GM21423 (cell line): Measurements from ENCODE around the gene PIK3IP1.
"Not testable (repeated sequence)": the region's sequence is repeated elsewhere in the genome, so short reads cannot be mapped to it uniquely, and the experiment has no call there.

ENCODE experiments used
- ATAC-seq: cut with Tn5 transposase; IDR thresholded peaks from one replicate; pipeline ENCODE4 v1.9.1; 2021; ENCODE audit warnings: mild to moderate bottlenecking, moderate library complexity; ENCODE audit not compliant: unreplicated experiment

PIK3IP1 gene, protein sequence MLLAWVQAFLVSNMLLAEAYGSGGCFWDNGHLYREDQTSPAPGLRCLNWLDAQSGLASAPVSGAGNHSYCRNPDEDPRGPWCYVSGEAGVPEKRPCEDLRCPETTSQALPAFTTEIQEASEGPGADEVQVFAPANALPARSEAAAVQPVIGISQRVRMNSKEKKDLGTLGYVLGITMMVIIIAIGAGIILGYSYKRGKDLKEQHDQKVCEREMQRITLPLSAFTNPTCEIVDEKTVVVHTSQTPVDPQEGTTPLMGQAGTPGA

DNA sequence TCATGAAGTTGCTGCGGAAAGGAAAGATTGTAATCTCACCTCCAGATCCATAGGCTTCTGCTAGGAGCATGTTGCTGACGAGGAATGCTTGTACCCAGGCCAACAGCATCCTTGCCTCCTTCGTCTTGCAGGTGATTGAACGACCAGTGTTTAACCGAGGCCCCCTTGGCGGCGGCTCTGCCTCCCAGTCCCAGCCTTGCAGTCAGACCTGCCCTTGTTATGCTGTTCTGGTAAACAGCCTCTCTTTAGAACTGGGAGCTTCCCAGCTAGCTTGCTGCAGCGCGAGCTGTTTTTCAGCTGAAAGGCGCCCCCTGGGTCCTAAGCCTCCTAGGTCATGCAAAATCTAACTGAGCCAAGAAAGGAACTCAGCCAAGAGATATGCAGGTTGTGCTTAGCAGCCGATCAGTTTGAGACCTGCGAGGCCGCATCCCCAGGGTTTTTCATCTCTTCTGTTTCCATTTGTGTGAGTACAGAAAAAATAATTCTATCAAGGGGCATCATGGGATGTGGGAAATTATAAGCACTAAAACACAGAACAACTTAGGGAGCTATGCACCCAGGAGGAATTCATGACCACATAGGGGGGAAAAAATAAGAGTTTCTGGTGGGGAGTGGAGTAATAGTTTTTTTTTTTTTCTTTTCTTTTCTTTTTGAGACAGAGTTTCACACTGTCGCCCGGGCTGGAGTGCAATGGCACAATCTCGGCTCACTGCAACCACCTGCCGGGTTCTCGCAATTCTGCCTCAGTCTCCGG, at the start of gene PIK3IP1:
PIK3IP1 (minus strand) TSS at position 253 of the 754 bp plus-strand sequence; CDS start at position 109, 144 bp downstream.
- no peak for ATAC-seq

DNA sequence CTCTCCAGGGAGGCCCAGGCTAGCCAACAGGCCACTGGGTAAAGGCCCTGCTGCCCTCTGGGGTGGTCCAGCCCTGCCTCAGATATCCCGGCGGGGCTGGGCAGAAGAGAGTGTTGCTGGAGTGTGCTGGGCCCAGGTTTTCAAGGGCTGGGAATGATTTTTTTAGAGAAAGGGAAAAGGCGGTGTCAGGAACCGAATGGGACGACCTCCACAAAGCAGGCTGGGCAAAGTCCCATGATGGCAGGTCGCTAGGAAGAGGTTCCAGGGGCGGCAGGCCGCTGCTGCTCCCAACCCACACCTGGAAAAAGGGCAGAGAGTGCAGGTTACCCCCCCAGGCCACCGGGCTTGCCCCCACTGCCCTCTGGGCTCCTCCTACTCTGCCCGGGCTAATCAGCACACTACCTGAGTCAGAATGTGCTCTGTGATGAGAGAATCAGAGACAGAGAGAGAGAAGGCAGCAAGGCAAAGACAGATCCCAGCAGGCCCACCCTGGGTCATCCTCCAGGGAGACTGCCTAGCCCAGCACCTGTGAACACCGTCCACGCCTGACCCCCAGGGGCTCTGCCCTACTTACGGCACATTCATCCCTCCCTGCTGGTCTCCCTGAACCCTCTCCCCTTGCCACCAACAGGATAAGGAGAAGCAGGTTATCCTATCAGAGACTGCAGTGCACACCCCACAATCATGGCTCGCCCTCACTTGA, 49.2 kb upstream of the PIK3IP1 start:
- ATAC-seq = no peak

DNA sequence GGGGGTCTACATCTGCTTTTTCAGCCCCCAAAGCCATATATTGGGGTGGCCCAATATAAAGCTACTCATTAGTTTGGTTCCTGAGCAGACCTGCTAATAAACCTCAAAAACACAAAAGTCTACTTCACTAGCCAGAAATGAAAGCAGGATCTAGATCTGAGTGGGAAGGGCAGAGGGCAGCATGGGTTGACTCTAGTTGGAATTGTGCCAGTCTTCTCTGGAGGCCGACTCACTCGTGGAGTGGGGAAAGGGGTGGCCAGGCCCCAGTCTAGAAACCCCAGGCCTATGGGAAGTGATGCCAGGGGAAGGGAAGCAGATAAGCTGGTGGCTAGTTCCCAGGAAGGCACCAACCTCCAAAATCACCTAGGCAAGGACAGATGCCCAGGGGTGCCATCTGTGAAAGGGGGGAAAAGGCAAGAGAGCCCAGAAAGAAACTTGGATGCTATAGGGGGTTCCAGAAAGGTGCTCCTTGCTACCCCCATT, 48.5 kb upstream of the PIK3IP1 start:
- ATAC-seq = no peak

DNA sequence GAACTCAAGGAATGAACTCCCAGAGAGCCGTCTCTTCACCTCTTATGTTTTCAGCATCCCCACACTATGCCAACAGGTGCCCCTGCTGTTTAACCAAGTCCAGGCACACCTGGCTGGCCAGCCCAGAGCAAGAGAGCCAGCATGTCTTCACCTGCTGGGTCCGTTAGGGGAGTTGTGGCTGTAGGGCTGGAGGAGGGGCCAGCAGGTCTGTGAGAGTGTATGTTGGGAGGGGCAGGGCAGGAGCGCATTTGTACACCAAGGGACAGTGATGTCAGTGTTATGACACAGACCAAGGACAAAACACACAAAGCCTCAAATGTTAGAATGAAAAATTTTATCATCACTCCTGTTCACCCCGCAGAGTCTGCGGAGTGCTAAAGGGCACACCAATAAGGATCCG, 48.1 kb upstream of the PIK3IP1 start:
- ATAC-seq = no peak

DNA sequence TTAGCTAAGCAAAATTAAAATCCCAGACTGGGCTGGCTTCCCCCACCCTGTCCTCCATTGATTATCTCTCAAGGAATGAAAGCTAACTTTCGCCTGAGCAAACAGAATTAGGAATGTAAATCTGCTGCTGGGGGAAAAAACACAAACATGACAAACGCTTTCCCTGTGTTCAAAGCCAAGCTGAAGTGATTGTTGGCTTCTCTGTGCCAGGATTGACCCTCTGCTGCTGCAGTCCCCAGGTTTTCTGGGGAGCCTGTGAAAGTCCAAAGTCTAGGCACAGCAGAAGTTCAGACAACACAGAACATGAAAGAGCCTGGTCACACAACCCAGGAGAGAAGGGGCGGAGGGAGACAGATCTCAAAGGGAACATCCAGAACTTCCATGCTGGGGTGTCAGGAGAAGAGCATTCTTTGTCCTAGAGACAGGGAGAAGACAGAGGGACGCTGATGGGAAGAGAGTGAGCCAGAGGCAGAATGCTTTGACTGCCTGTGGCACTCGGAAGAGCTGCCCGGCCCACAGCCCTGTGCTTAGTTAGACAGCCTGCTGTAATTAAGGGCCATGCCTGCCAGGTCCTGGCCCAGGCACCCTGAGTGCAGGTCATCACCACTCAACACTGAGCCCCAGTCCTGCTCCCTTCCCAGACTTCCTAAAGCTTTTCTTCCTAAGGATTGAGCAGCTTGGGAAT, 47.0 kb upstream of the PIK3IP1 start:
- ATAC-seq = no peak

DNA sequence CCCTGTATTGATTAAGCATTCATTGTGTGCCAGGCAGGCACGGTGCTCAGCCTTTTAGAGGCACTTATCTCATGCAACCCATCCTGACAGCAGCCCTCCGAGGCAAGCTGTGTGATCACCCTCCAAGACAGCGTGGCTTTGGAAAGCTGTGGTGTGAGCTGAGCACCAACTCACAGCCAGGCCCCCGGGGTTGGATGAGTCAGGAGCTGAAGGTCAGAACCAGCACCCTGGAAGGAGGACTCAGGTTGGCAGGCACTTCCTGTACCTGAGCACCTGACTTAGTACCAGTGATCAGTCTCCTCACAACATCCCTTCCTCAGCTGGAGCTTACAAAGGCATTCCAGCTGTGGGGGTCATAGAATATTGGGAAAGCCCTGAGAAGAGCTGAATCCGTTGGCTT, 44.9 kb upstream of the PIK3IP1 start:
- ATAC-seq = no peak

DNA sequence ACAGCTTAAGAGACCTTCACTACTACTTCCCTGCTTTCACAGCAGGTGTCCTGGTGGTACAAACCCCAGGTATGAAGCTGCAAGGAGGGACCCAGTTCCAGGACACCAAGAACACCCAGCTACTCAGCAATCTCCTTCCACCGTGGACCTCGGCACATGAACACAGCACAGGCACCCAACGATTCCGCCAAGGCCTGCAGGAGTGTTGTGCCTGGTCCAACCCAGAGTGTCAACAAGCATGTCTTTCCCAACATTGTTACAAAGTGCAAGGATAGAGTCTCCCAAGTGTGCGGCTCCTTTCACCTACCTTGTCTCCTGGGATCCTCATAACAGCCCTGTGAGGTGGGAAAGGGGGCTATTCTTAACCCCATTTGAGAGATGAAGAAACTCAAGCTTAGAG, 42.0 kb upstream of the PIK3IP1 start:
- ATAC-seq = no peak

DNA sequence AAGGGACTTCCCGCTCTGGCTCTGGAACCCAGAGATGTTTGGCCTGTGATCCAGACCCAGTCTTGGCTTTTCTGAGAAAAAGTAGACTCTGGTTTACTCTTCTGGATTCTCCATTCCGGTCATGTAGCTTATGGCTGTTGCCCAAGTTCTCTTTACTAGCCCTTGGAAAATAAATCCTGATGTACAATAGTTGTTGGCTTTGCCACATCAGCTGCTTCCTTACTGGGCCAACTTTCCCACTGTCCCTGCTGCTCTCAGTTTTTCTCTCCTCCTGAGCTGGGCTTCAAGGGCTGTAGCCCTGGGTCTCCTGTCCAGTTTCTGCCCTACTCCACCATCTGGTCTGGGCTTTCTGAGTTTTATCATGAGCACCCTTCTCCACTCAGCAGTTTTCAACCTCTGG, 41.4 kb upstream of the PIK3IP1 start:
- no peak for ATAC-seq

DNA sequence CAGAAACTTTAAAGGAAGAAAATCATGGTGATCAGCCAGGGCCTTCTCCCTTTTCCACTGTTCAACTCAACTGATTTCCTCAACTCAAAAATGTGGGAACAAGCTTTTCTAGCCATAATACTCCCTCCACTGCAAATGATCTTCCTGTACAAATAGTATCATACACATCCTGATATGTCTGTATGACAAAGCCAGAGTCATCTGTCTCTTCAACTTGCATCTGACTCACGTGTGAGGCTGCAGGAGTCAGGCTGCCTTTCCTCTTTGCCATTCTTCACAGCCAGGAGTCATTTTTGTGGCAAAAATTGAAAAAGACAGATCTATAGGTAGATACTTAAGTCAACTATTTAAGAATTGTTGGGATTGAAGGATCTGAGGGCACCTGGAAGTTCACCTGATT, 40.6 kb upstream of the PIK3IP1 start:
- no peak for ATAC-seq

DNA sequence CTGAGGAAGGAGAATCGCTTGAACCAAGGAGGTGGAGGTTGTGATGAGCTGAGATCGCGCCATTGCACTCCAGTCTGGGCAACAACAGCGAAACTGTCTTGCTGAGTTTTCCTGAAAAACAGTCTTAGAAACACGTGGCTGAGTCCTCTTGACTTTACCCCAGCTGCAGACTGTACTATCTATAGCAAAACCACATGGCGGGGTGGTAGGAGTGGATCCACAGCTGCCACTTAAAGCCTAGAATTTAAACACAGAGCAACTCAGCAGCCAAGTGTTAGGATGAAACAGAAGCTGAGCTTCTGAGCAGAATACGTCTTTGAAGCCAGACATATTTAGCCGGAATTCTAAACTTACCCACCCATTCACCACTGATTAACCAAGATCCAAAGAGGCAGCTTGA, 39.7 kb upstream of the PIK3IP1 start:
- ATAC-seq = no peak

DNA sequence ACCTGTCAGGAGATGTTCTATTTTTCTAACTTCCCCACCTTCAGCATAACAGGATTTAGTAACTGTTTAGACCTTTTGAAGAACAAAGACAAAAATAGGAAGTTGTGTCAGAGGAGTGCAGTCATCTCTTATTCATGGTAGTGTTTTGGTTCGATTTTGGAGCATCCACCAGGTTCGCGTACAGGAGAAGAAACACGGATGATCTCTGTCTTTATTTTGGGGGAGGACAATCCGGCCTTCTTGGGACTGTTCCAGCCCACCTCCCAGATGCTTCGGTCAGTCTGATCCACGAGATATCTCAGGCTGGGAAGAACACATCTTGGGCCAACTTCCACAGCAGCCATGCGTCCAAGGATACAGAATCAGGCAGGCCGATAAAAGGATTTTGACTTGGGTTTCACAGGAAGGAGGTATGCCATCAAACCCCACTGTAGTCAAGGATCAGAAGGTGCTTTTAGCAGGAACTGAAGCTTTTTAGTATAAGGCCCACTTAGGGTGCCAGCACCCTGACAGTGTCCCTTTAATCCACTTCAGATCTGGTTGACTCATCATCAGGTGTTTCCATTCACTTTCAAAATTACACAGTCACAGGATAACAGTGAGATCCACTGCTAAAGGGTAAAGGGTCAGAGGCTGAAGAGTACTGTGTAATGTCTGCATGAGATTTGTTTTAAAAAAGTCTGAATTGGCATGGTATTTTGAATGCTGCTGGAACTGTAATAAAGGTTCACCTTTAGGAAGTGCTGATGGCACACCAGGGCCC, 37.3 kb upstream of the PIK3IP1 start:
- no peak for ATAC-seq

DNA sequence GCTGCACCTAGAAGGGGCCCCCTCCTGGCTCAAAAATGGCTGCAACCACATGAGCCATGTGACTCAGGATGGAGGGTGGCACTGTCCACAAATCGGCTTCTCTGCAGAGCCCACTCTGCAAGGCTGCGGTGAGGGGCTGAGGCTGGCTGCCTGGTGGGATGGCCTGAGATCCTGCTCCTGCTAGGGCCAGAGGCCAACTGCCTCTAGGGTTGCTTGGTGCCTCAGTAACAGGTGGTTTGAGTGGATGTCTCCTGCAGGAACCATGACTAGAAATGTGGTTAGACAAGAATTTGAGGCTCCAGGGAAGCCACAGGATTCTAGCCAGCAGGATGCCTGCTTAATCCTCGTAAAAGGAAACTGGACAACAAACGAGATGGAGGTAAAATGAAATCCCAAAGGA, 36.7 kb upstream of the PIK3IP1 start:
- ATAC-seq = no peak

DNA sequence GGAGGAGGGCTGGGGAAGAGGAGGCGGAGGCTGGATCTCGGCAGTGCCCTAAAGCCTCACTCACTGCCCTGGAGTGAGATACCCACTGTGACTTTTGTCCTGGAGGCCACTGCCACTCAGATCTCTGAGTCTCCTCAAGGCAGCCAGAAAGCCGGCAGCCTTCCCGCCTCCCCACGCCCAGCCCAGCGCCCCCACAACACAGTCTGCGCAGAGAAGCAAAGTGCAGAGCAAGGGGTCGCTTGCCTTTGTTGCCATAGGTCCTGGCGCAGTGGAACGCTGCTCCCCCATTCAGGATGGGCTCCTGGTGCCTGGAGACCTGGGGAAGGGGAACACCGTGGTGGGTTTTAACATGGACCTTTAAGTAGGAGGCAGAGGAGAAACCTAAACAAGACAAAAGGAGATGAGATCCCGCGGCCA, 36.3 kb upstream of the PIK3IP1 start:
- ATAC-seq = no peak

DNA sequence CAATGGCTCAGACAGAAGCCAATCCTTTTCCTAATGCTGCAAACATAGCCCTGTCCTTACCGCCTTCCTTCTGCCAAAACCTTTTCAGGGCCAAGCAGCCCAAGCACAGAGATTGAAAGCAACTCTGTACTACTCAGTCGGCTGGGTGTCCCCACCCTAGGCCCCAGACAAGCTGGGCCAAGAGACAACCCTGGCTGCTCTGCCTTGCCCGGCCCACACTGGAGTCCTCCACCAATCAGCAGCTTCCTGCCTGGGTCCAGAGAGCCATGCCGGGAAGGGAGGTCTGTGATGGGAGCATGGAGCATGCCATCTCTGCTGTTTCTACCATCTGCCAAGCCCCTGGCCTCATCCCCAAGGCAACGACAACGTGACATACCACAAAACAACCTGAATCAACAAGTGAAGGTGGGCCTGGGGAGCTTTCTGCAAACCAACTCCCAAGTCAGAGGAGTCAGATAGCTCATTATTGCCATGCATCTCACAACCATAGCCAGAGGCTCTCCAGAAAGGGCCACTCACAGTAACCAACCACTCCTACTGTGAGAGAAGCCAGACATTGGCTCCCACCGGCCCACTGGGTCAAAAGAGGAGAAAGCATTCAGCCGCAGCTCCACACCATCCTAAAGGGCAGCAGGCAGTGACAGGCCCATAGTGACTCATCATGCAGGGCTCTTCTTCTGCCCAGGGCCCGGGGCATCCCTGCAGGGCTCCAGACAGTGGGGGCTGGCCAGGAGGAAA, 35.7 kb upstream of the PIK3IP1 start:
- no peak for ATAC-seq

DNA sequence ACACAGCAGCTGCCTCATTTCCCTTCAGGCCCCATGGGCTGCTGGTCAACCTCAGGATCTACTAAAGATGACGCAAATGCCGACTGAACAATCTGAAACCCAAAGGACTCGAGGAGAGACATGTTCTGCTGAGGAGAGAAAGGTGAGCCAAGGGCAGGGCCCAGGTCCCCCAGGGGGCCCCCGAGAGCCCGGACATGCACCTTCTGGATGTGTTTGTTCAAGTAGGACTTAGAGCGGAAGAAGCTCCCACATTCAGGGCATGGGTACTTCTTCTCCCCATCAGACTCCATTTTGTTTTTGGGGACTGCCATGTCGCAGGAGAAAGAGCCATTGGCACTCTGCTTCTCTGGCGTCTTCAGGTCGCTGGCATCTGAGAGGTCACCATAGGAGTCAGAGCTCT, 34.6 kb upstream of the PIK3IP1 start:
- no peak for ATAC-seq

DNA sequence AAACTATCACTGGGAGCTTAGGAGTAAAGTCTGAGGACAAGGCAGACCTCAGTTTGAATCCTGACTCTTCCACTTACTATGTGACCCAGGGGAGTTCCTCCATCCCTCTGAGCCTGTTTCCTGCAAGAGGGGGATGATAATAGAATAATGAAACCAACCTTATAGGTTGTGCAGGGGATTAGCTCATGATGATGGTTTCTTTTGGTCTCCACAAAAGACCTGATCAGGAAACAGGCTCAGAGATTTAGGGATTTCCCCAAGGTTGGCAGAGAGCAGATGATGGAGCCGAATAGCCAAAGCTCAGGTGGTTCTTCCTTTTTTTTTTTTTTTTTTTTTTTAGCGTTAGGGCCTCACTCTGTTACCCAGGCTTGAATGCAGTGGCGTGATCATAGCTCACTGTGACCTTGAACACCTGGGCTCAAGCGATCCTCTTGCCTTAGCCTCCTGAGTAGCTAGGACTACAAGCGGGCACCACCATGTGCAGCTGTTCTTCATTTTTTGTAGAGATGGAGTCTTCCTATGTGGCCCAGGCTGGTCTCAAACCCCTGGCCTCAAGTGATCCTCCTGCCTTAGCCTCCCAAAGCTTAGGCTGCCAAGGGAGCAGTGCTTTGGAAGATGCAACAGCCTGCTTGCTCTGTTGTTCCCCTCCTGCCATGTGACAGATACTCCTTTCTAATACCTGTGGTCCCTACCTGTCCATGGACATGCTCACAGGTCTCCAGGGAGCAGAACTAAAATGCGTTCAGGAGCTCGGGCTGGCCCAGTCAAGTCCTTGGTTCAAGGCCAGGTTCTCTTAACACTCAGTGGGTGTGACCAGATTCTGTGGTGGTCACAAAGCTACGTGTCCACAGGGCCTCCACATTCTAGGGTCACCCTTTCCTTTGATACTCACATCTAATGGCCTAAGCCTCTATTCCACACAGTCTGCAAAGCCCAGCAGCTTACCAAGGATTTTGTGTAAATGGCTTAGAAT, 31.6 kb upstream of the PIK3IP1 start:
- no peak for ATAC-seq

DNA sequence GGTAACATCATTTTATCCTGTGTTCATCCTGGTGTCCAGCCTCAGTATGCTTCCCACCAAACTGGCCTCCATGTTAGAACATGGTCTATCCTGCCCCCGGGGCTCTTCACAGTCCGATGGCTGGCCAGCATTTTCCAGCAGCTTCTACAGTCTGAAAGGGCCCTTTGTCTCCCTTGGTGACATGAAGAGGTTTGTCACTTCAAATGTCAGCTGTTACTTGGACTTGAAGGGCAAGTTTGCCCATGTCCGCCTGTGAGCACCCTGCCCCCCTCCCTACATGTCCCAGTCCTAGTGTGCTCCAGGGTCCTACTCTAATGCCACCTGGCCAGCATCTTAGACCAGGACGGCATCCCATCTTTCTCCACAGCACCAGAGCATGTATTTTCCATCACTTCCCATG, 29.1 kb upstream of the PIK3IP1 start:
- ATAC-seq = no peak

DNA sequence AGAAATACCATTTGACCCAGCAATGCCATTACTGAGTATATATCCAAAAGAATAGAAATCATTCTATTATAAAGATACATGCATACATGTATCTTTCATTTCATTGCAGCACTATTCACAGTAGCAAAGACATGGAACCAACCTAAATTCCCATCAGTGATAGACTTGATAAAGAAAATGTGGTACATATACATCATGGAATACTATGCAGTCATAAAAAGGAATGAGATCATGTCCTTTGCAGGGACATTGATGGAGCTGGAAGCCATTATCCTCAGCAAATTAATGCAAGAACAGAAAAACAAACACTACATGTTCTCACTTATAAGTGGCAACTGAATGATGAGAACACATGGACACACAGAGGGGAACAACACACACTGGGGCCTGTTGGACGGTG, 21.9 kb upstream of the PIK3IP1 start:
- ATAC-seq = not testable (repeated sequence)
